C4-2B (cell line): ENCODE data around the gene SNRNP200.

Source experiments
- ZFX ChIP-seq: fragments of 450-650 bp; IDR thresholded peaks from 2 replicates; pipeline ENCODE4 v1.6.1; 2017
- TF ChIP-seq, protein P1 (sequence below): fragments of 450-650 bp; conservative IDR thresholded peaks from 2 replicates; pipeline ENCODE4 v1.5.1; 2017; ENCODE audit warnings: mild to moderate bottlenecking

GRCh38 chr2:96324721-96325040 is 19.3 kb upstream of the SNRNP200 start:
- TF ChIP-seq, protein P1, sequence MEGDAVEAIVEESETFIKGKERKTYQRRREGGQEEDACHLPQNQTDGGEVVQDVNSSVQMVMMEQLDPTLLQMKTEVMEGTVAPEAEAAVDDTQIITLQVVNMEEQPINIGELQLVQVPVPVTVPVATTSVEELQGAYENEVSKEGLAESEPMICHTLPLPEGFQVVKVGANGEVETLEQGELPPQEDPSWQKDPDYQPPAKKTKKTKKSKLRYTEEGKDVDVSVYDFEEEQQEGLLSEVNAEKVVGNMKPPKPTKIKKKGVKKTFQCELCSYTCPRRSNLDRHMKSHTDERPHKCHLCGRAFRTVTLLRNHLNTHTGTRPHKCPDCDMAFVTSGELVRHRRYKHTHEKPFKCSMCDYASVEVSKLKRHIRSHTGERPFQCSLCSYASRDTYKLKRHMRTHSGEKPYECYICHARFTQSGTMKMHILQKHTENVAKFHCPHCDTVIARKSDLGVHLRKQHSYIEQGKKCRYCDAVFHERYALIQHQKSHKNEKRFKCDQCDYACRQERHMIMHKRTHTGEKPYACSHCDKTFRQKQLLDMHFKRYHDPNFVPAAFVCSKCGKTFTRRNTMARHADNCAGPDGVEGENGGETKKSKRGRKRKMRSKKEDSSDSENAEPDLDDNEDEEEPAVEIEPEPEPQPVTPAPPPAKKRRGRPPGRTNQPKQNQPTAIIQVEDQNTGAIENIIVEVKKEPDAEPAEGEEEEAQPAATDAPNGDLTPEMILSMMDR = no peak
- TF ChIP-seq ZFX = no peak
